Type B pancreatic cell (in vitro differentiated cells): Measurements from ENCODE around the gene TUNAR. TPM values are rescaled to one million over a fixed set of nuclear protein-coding genes. Genes with fewer than 3 reads are reported as not detected.

Experiments used
- DNase-seq: peaks from one replicate; pipeline ENCODE4 v3.0.0; 2021; ENCODE audit warnings: mixed read lengths; ENCODE audit not compliant: unreplicated experiment; ENCODE audit errors: extremely low spot score
- H3K27ac Mint-ChIP-seq: 2 replicates; pipeline ENCODE4 v1.8.0; 2021; ENCODE audit warnings: mild to moderate bottlenecking, mixed read lengths
- H3K27me3 Mint-ChIP-seq: 2 replicates; pipeline ENCODE4 v1.8.0; 2021; ENCODE audit warnings: mixed read lengths
- H3K36me3 Mint-ChIP-seq: 2 replicates; pipeline ENCODE4 v1.8.0; 2021; ENCODE audit warnings: mixed read lengths
- H3K4me1 Mint-ChIP-seq: one replicate; pipeline ENCODE4 v1.8.0; 2021; ENCODE audit warnings: mixed read lengths; ENCODE audit not compliant: unreplicated experiment
- H3K4me3 Mint-ChIP-seq: 2 replicates; pipeline ENCODE4 v1.8.0; 2021; ENCODE audit warnings: mild to moderate bottlenecking, mixed read lengths
- H3K9me3 Mint-ChIP-seq: 2 replicates; pipeline ENCODE4 v1.8.0; 2021; ENCODE audit warnings: mixed read lengths
- CTCF ChIP-seq: fragments of 200-600 bp; sonication (generic); conservative IDR thresholded peaks from 2 replicates; pipeline ENCODE4 v1.5.0; 2021; ENCODE audit warnings: antibody characterized with exemption, mild to moderate bottlenecking
- total RNA-seq: library from RNA; stranded (reverse); gene quantifications from 2 replicates; pipeline ENCODE4 v1.2.1, GENCODE V29; 2021; ENCODE audit warnings: low replicate concordance

Gene TUNAR
- total RNA-seq, 1 donor from 2014 or later, result 7.4 TPM

GRCh38 chr14:95931384-95931783, 54.8 kb downstream of the TUNAR start:
- DNase-seq, result no peak
- TF ChIP-seq CTCF, result no peak
- Mint-ChIP-seq H3K9me3 (no peaks in the 10 kb centered on the region), H3K27me3 (peaks cover 58% of the 10 kb centered on the region), H3K27ac (no peak overlapping the region), H3K4me1 (no peaks in the 10 kb centered on the region), H3K4me3 (no peak overlapping the region), H3K36me3 (no peaks in the 10 kb centered on the region)

GRCh38 chr14:95935228-95935822, 58.7 kb downstream of the TUNAR start:
- TF ChIP-seq CTCF, result no peak
- H3K4me3 Mint-ChIP-seq, result no peak overlapping the region
- no peaks in the 10 kb centered on the region for H3K9me3 Mint-ChIP-seq
- H3K36me3 Mint-ChIP-seq, result no peaks in the 10 kb centered on the region
- H3K27me3 Mint-ChIP-seq, result peaks cover 43% of the 10 kb centered on the region
- DNase-seq, result no peak
- H3K4me1 Mint-ChIP-seq, result no peaks in the 10 kb centered on the region
- H3K27ac Mint-ChIP-seq, result no peak overlapping the region

- no peaks in the 10 kb centered on the region for H3K9me3 Mint-ChIP-seq
- TF ChIP-seq CTCF, result no peak
- no peaks in the 10 kb centered on the region for H3K36me3 Mint-ChIP-seq
- no peak overlapping the region for H3K4me3 Mint-ChIP-seq
- H3K27me3 Mint-ChIP-seq, result peaks cover 36% of the 10 kb centered on the region
- H3K27ac Mint-ChIP-seq, result no peak overlapping the region
- no peaks in the 10 kb centered on the region for H3K4me1 Mint-ChIP-seq
- DNase-seq, result no peak
Measured at GRCh38 chr14:95936041-95936440, 59.4 kb downstream of the TUNAR start.

GRCh38 chr14:95939335-95939734, 62.7 kb downstream of the TUNAR start:
- DNase-seq, result no peak
- no peak overlapping the region for H3K4me3 Mint-ChIP-seq
- H3K36me3 Mint-ChIP-seq, result no peaks in the 10 kb centered on the region
- H3K27ac Mint-ChIP-seq, result no peak overlapping the region
- peaks cover 19% of the 10 kb centered on the region for H3K27me3 Mint-ChIP-seq
- H3K4me1 Mint-ChIP-seq, result no peaks in the 10 kb centered on the region
- TF ChIP-seq CTCF, result no peak
- H3K9me3 Mint-ChIP-seq, result no peaks in the 10 kb centered on the region

- Mint-ChIP-seq H3K27me3 (peaks cover 31% of the 10 kb centered on the region), H3K4me3 (no peak overlapping the region), H3K9me3 (no peaks in the 10 kb centered on the region), H3K4me1 (no peaks in the 10 kb centered on the region), H3K36me3 (no peaks in the 10 kb centered on the region), H3K27ac (no peak overlapping the region)
- no peak for DNase-seq
- no peak for TF ChIP-seq CTCF
Measured at GRCh38 chr14:95941897-95942296, 65.3 kb downstream of the TUNAR start.

- H3K9me3 Mint-ChIP-seq, result no peaks in the 10 kb centered on the region
- peaks cover 34% of the 10 kb centered on the region for H3K27me3 Mint-ChIP-seq
- no peak for DNase-seq
- H3K27ac Mint-ChIP-seq, result no peak overlapping the region
- H3K4me1 Mint-ChIP-seq, result no peaks in the 10 kb centered on the region
- H3K4me3 Mint-ChIP-seq, result no peak overlapping the region
- no peaks in the 10 kb centered on the region for H3K36me3 Mint-ChIP-seq
- no peak for TF ChIP-seq CTCF
Measured at GRCh38 chr14:95943699-95944098, 67.1 kb downstream of the TUNAR start.
